Fibroblast of pulmonary artery (primary cell): Measurements from ENCODE around the gene NDUFB2.
"Not testable (repeated sequence)": the region's sequence is repeated elsewhere in the genome, so short reads cannot be mapped to it uniquely, and the experiment has no call there.

Experiments
- DNase-seq: peaks from one replicate; pipeline ENCODE4 v3.0.0-alpha.2; 2010; ENCODE audit warnings: low read depth
- H3K4me3 ChIP-seq: replicated peaks from 2 replicates; pipeline ENCODE4 v1.5.1; 2011; ENCODE audit warnings: low read depth, mild to moderate bottlenecking, control low read depth, low read length, moderate library complexity
- CTCF ChIP-seq: IDR thresholded peaks from 2 replicates; pipeline ENCODE4 v1.5.1; 2011; ENCODE audit warnings: mild to moderate bottlenecking, control low read depth, low read length, inconsistent platforms; ENCODE audit errors: missing control alignments

The NDUFB2 gene

GRCh38 chr7:140723574-140723973 is 27.1 kb downstream of the NDUFB2 start:
- DNase-seq = no peak
- no peak overlapping the region for H3K4me3 ChIP-seq
- TF ChIP-seq CTCF = no peak

DNA sequence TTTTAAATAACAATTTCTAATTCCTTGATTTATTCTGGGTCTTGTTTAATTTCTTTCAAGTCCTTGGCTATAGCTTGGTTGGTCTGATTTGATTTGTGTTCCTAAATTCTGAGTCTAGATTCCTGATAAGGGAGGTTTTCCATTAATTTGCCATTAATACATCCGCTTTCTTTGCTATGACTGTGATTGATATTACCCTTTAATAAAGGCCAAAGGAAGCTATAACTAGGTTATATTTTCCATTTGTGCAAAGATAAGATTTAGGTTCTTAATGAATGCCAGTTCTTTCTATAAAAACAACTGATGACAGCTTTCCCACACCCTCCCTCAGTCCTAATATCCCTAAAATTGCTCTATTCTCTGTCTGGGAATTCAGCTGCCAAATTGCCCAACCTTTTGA is 28.2 kb downstream of the NDUFB2 start:
- no peak for DNase-seq
- no peak for TF ChIP-seq CTCF
- no peak overlapping the region for H3K4me3 ChIP-seq

GRCh38 chr7:140726281-140726680 is 29.8 kb downstream of the NDUFB2 start:
- peak; percentile 52 for TF ChIP-seq CTCF
- H3K4me3 ChIP-seq = no peak overlapping the region
- DNase-seq = peak; percentile 42

GRCh38 chr7:140732416-140732815 is 35.9 kb downstream of the NDUFB2 start:
- TF ChIP-seq CTCF = no peak
- H3K4me3 ChIP-seq = no peak overlapping the region
- no peak for DNase-seq

DNA sequence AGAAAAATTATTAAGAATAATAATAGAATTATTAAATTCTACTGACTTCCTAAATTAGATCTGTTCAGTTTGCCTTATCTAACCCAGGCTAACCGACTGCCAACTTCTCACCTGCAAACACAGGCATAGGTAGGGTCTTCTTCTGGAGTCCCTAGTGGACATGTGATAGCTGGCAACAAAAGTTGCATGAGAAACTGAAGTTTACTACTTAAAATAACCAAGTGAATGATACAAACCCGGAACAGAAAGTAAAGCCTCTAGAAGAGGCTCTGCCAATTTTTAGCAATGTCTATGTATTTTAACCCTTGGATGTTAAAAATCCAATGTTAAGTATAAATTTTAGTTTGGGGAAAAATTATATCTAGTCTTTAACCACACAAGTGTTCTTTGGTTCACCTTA is 37.6 kb downstream of the NDUFB2 start:
- H3K4me3 ChIP-seq = no peak overlapping the region
- no peak for TF ChIP-seq CTCF
- no peak for DNase-seq

GRCh38 chr7:140734729-140735128 is 38.2 kb downstream of the NDUFB2 start:
- DNase-seq = no peak
- TF ChIP-seq CTCF = no peak
- H3K4me3 ChIP-seq = no peak overlapping the region

DNA sequence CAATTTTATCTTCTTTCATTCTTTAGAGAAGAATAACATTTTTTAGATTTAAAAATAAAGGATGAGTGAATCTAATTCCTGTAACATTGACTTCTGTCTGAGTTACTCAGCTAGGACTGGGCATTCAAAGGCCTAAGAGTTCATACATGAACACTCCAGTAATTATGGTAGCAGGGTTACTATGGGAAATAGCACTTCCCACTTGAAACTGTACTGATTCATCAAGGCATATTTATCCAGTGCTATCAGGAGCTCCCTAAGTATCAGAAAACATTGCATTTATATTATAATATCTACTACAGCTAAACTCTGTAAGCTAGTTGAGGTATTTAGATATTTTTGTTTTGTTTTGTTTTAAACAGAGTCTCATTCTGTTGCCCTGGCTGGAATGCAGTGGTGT is 41.8 kb downstream of the NDUFB2 start:
- no peak for DNase-seq
- no peak overlapping the region for H3K4me3 ChIP-seq
- TF ChIP-seq CTCF = no peak

DNA sequence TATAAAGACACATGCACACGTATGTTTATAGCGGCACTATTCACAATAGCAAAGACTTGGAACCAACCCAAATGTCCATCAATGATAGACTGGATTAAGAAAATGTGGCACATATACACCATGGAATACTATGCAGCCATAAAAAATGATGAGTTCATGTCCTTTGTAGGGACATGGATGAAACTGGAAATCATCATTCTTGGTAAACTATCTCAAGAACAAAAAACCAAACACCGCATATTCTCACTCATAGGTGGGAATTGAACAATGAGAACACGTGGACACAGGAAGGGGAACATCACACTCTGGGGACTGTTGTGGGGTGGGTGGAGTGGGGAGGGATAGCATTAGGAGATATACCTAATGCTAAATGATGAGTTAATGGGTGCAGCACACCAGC is 46.7 kb downstream of the NDUFB2 start:
- DNase-seq, H3K4me3 ChIP-seq: not testable (repeated sequence)
